GM10847 (cell line): Measurements from ENCODE around the gene ARMC3.

Experiments
- POLR2A ChIP-seq: IDR thresholded peaks from 2 replicates; pipeline ENCODE4 v1.6.1; 2011; ENCODE audit not compliant: insufficient read length; ENCODE audit errors: extremely low read depth

ARMC3 gene

GRCh38 chr10:23019633-23020032, 91.8 kb downstream of the ARMC3 start:
- no peak for TF ChIP-seq POLR2A

DNA sequence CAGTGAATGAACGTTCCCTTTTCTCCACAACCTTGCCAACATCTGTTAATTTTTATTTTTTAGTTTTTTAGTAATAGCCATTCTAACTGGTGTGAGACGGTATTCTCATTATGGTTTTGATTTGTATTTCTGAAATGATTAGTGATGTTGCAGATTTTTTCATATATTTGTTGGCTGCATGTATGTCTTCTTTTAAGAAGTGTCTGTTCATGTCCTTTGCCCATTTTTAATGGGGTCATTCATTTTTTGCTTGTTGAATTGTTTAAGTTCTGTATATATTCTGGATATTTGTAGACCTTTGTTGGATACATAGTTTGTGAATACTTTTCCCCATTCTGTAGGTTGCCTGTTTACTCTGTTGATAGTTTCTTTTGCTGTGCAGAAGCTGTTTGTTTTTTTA, 93.6 kb downstream of the ARMC3 start:
- TF ChIP-seq POLR2A = no peak

GRCh38 chr10:23024002-23024401, 96.1 kb downstream of the ARMC3 start:
- no peak for TF ChIP-seq POLR2A

- no peak for TF ChIP-seq POLR2A
Measured at GRCh38 chr10:23031318-23031717, 103.5 kb downstream of the ARMC3 start.

GRCh38 chr10:23034790-23035189, 106.9 kb downstream of the ARMC3 start:
- TF ChIP-seq POLR2A = no peak

GRCh38 chr10:23035569-23035968, 107.7 kb downstream of the ARMC3 start:
- no peak for TF ChIP-seq POLR2A

DNA sequence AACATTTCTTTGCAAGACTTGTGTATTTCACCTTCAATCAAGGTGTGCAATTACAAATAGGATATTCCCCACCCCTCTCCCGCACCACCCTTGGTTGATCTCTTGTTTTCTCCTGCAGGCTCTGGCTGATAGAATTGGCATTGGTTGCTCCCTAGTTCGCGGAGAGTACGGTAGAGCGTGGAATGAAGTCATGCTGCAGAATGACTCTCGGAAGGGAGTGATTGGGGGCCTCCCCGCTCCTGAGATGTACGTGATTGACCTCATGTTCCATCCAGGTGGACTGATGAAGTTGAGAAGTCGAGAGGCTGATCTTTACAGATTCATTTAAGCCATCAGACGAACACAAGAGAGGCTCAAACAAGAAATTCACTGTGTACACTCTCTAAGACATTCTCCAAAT, 109.3 kb downstream of the ARMC3 start:
- no peak for TF ChIP-seq POLR2A

DNA sequence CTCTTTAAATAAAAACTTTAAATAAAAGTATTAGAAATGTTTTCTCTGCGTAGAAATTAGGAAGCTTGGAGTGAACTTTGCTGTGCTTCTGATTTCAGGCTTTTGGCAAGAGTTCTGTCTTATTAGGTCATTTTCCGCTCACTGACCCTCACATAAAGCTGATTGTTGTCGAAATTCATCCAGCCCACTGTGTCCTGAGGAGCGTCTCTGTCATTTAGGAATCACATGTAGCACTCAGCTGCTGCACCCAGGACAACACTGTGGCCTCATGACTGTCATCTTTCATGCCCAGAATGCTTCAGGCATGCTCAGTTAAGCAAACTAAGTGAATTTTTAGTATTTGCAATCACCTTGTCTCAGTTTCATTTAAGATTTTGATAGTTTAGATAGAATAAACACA, 109.7 kb downstream of the ARMC3 start:
- TF ChIP-seq POLR2A = no peak

- TF ChIP-seq POLR2A = no peak
Measured at GRCh38 chr10:23038172-23038571, 110.3 kb downstream of the ARMC3 start.

- TF ChIP-seq POLR2A = no peak
Measured at GRCh38 chr10:23040002-23040401, 112.1 kb downstream of the ARMC3 start.

DNA sequence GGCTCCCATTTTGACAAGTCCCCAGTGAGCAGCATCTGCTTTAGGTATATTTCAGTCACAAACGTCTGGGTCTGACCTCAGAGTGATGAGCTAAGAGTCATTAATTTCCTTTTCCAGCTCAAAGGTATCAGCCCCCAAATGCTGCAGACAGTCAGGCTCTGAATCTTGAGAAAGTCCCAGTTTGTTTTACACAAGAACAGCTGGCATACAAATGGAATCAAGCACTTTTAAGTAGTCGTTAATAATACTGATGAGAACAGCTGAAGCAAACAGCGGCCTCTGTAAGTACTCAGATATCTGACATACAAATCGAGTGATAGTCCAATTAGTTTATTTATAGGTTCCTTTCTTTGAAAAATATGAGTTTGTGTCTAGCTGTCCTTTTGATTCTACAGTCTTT, 118.2 kb downstream of the ARMC3 start:
- no peak for TF ChIP-seq POLR2A

DNA sequence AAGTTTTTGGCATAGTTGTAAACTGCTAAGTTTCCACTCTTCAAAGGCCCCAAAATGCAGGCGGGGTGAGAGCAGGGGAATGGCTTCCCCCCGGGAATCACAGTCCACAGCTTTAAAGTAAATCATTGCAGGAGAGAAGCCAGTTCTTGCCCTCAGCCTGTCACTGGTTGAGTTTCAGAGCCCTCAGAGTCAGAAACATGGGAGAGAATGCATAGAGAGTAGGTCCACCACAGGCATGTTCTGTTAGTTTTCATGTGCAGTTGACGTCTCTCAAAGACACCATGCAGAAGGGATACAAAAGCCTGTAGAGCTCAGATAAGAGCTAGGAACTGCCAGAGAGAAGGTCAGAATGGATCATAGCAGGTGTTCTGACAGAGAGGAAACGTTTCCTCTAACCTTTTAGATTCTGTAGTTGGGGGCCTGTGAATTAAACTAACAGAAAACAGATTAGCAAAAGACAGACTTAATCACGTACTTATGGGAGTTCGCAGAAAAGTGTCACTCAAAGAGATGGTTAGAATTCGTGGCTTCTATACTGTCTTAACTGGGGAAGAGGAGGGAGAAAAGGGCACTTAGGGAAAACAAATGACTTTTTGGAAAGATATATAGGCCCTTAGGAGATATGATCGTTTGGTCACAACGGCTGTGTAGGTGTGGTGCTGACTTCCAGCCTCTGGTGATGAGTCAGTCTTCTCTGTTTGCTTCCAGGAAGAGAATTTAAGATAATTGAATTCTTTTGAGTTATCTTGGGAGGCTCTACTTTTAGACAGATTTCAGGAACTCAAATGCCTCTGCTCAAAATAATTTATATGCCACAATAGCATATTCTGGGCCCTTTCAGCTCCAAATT, 119.6 kb downstream of the ARMC3 start:
- no peak for TF ChIP-seq POLR2A

GRCh38 chr10:23048191-23048590, 120.3 kb downstream of the ARMC3 start:
- TF ChIP-seq POLR2A = no peak

GRCh38 chr10:23051278-23051677, 123.4 kb downstream of the ARMC3 start:
- TF ChIP-seq POLR2A = no peak

- TF ChIP-seq POLR2A = no peak
Measured at GRCh38 chr10:23051855-23052331, 124.0 kb downstream of the ARMC3 start.

DNA sequence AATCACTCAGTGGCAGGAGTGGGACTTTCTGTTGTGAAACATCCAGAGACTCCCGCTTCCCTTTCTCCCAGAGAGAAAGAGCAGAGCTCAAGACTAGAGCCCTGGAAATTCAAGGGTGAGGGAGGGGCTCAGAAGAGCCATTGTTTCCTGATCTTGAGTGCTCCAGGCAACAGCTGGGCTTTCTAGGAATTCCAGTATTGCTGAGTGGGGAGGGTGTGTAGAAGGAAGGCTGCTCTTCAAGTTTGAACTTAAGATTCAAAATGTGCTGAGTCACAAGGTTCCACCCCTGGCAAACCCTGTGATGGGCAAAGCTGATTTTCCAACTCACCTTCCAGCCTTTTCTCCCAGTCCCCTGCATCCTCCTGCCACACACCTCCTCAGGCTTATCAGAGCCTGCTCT, 125.2 kb downstream of the ARMC3 start:
- no peak for TF ChIP-seq POLR2A
